Endothelial cell of umbilical vein (primary cell): Measurements from ENCODE around the gene CCT4.

Source experiments
- POLR2A ChIP-seq: IDR thresholded peaks from 2 replicates; pipeline ENCODE4 v1.6.1; 2012; ENCODE audit warnings: low read depth, mild to moderate bottlenecking, control low read depth, low read length
- POLR2AphosphoS5 ChIP-seq: IDR thresholded peaks from 2 replicates; pipeline ENCODE4 v1.6.1; 2012; ENCODE audit warnings: low read depth, mild to moderate bottlenecking, control low read depth, low read length, moderate library complexity; ENCODE audit not compliant: insufficient read depth

- no peak for TF ChIP-seq POLR2AphosphoS5
- no peak for TF ChIP-seq POLR2A
Measured at GRCh38 chr2:61926531-61927477, 38.3 kb upstream of the CCT4 start.
